Activated T-cell treated with anti-CD3 and anti-CD28 coated beads for 48 hours (primary cell): ENCODE measurements around the gene RAD51B.
"Not testable (repeated sequence)": the region's sequence is repeated elsewhere in the genome, so short reads cannot be mapped to it uniquely, and the experiment has no call there.

Experiments used
- DNase-seq: peaks from one replicate; pipeline ENCODE4 v3.0.0-alpha.2; 2020; ENCODE audit warnings: low read depth

Gene RAD51B

GRCh38 chr14:67949771-67950170 lies 130.2 kb downstream of the RAD51B start:
- DNase-seq, result no peak

- DNase-seq, result no peak
These were observed 130.8 kb downstream of the RAD51B start for GRCh38 chr14:67950386-67950785.

DNA sequence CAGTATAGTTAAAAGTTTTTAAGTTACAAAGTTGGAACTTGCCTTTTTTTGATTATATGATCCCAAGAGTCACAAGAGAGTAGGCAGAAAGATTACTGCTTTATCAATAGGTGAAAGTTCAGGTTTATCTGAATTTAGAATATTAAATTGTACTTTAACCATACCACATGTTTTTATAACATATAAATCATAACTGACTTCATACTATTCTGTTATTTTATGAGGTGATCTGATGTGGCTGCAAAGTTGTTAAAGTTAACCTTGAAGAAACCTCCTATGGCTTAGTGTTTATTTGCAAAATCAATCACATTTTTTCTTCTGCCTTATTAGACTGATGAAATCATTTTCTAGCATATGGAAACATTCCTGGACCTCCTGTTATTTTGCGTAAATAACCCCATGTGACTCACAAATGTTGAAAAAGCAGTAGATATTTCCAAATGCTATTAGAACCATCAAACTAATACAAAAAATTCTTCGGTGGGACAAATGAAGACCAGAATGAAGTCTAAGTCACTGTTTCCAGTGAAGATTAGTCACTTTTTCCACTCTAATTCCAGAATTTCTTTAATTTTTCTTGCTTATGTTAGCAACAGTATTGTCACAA lies 132.1 kb downstream of the RAD51B start:
- DNase-seq, result no peak

GRCh38 chr14:67952381-67952780 lies 132.8 kb downstream of the RAD51B start:
- DNase-seq, result no peak

DNA sequence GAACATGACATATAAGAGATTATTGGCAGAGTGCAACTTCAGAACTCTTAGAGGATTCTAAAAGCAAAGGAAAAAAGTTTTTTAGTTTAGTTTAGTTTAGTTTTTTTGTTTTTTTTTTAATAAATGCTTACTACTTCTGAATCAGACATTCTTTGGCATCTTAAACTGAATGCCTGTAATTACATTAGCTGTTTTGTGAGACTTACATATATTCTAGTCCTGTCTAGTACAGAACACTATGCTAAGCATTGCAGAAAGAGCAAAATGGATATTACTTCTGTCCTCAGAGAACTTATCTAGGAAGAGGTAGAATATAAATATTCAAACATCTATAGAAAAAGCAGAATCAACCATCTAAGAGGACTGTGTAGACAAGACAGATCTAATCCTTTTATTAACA lies 133.2 kb downstream of the RAD51B start:
- DNase-seq, result no peak

DNA sequence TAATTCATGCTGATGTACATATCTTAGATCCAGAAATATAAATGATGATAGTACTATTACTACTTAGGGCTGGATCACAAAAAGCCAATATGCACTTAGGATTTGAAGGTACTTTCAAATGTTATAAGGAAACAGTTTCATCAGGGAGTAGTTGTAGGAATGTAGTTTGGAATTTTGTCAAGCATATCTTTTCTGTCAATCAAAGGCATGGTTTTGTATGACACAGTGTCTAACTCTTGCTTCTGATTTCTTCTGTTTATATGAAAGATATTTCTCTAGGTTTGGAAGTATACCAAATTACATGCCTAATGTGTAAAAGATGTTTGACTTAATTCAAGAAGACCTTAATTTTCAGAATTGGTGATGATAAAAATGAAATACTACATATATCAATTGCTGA lies 135.7 kb downstream of the RAD51B start:
- no peak for DNase-seq

- DNase-seq, result no peak
These were observed 138.4 kb downstream of the RAD51B start for GRCh38 chr14:67957946-67958345.

GRCh38 chr14:67961676-67962075 lies 142.1 kb downstream of the RAD51B start:
- no peak for DNase-seq

- no peak for DNase-seq
These were observed 142.7 kb downstream of the RAD51B start for GRCh38 chr14:67962215-67962644.

DNA sequence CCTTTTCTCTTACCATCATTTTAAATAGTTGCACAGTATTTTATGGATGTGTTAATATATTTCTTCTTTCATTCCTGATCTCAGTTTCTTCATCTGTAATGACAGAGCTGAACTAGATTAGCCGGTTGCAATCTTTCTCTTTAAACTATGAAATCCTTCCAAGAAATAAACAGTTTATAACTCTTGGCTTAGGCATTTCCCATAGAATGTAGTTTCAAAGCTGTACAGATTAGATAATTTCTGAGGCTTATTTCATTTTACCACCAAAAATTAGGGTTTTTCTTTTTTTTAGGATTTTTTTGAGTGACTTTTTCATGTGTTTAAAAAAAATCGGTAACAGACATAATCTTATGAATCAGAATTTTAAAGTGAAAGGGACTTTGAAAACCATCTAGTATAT lies 144.0 kb downstream of the RAD51B start:
- DNase-seq, result no peak

- DNase-seq, result no peak
These were observed 144.6 kb downstream of the RAD51B start for GRCh38 chr14:67963960-67964812.

- no peak for DNase-seq
These were observed 146.1 kb downstream of the RAD51B start for GRCh38 chr14:67965696-67966095.

GRCh38 chr14:67967206-67967605 lies 147.6 kb downstream of the RAD51B start:
- no peak for DNase-seq

DNA sequence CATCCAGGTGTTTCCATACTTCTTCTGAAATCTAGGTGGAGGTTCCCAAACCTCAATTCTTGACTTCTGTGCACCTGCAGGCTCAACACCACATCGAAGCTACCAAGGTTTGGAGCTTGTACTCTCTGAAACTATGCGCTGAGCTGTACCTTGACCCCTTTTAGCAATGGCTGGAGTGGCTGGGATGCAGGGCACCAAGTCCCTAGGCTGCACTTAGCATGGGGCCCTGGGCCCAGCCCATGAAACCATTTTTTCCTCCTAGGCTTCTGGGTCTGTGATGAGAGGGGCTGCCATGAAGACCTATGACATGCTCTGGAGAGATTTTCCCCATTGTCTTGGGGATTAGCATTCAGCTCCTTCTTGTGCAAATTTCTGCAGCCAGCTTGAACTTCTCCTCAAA lies 148.4 kb downstream of the RAD51B start:
- not testable (repeated sequence) for DNase-seq

GRCh38 chr14:67970923-67971322 lies 151.3 kb downstream of the RAD51B start:
- DNase-seq, result no peak

DNA sequence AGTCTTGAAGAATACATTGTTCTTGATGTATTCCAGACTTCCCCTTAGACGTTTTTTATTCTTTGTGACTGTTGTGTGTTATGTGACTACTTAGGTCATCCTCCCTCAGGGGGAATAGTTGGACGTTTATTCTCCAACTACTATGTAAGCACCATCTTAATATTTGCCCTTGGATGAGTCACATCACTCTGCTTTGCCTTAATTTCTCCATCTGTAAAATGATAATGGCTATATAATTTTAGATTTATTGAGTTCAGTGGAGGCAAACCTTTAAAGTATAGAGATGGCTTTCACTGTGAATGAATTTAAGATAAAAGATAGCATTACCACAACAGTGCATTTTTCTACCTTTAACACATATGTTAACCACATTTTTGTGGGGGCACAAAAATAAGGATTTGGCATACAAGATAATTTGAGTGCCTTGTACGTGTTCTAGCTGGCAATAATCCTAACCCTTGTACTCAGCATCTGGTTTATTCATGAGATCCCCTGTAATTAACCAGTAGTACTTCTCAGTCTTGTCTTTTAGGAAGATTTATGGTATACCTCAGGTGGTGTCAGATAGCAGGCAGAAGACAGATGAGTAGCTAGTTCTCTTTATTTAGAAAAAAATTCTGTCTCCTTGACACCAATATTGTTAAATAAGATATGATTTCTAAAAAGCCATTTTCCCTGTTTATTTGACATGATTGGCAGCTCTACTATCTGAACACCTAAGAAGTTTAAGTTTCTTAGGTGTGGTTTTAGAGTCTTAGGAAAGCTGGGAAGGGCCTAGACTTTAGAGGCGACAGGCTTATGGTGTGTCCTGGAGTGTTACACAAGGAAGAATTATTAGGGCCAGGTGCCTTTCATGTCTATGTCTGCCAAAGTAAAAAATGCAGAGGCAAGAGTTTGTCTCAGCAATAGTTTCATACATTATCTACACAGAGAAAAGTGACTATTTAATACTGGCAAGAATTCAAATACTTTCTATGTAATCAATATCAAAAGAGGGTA lies 152.3 kb downstream of the RAD51B start:
- no peak for DNase-seq

- no peak for DNase-seq
These were observed 153.9 kb downstream of the RAD51B start for GRCh38 chr14:67973436-67973835.

DNA sequence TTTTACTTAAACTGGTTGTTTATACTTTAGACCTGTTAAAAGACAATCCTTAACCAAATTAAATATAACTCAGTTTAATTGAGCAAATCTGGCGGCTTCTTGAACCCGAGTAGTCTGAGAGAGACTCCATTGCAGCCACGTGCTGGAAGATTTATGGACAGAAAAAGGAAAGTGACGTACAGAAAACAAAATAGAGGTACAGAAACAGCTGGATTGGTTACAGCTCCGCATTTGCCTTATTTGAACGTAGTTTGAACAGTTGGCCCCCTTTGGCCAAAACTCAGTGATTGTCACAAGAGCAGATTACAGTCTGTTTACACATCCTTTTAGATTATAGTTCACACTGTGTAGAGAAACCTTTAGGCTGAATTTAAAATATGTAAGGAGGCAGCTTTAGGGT lies 155.9 kb downstream of the RAD51B start:
- DNase-seq, result no peak

- no peak for DNase-seq
These were observed 158.0 kb downstream of the RAD51B start for GRCh38 chr14:67977434-67978034.

GRCh38 chr14:67978749-67979148 lies 159.2 kb downstream of the RAD51B start:
- DNase-seq, result no peak

- no peak for DNase-seq
These were observed 163.4 kb downstream of the RAD51B start for GRCh38 chr14:67982711-67983608.
